OCI-LY1 (cell line): Measurements from ENCODE around the gene TKFC.

Experiments used
- H2AFZ ChIP-seq: fragments of 200-600 bp; sonication (generic), shearing (Covaris generic); 2 replicates; pipeline ENCODE4 v1.6.0; 2014; ENCODE audit warnings: antibody characterized with exemption, mild to moderate bottlenecking, low read length
- H3F3A ChIP-seq: fragments of 200-600 bp; sonication (generic), shearing (Covaris generic); 2 replicates; pipeline ENCODE4 v1.6.0; 2014; ENCODE audit warnings: mild to moderate bottlenecking, antibody characterized with exemption, low read length, moderate library complexity; ENCODE audit not compliant: insufficient read depth
- H3K27ac ChIP-seq: fragments of 200-600 bp; sonication (generic); 2 replicates; pipeline ENCODE4 v1.5.1; 2014; ENCODE audit warnings: low read length, mixed run types, mild to moderate bottlenecking, low read depth; ENCODE audit not compliant: poor library complexity, severe bottlenecking
- H3K27me3 ChIP-seq: fragments of 200-600 bp; sonication (generic); 2 replicates; pipeline ENCODE4 v1.6.0; 2014; ENCODE audit warnings: antibody characterized with exemption, mild to moderate bottlenecking, low read length, moderate library complexity; ENCODE audit not compliant: insufficient read depth
- H3K36me3 ChIP-seq: fragments of 200-600 bp; sonication (generic); 2 replicates; pipeline ENCODE4 v1.6.1; 2014; ENCODE audit warnings: mild to moderate bottlenecking, antibody characterized with exemption, low read length, moderate library complexity, mixed read lengths; ENCODE audit not compliant: insufficient read depth
- H3K4me1 ChIP-seq: fragments of 200-600 bp; sonication (generic); 2 replicates; pipeline ENCODE4 v1.5.1; 2014; ENCODE audit warnings: mild to moderate bottlenecking, low read length, moderate library complexity; ENCODE audit not compliant: insufficient read depth, severe bottlenecking
- H3K4me2 ChIP-seq: fragments of 200-600 bp; sonication (generic), shearing (Covaris generic); 2 replicates; pipeline ENCODE4 v1.6.1; 2014; ENCODE audit warnings: low read length
- H3K4me3 ChIP-seq: fragments of 200-600 bp; sonication (generic); 2 replicates; pipeline ENCODE4 v1.5.1; 2014; ENCODE audit warnings: low read length, low read depth, mild to moderate bottlenecking, mixed read lengths; ENCODE audit not compliant: poor library complexity, severe bottlenecking
- H3K79me2 ChIP-seq: fragments of 200-600 bp; shearing (Covaris generic); 2 replicates; pipeline ENCODE4 v1.6.1; 2016; ENCODE audit warnings: mixed run types, low read length, mixed read lengths; ENCODE audit not compliant: insufficient read depth
- H3K9ac ChIP-seq: fragments of 200-600 bp; sonication (generic), shearing (Covaris generic); 2 replicates; pipeline ENCODE4 v1.6.1; 2014; ENCODE audit warnings: mild to moderate bottlenecking, low read length, mixed read lengths
- H3K9me2 ChIP-seq: fragments of 200-600 bp; sonication (generic), shearing (Covaris generic); 2 replicates; pipeline ENCODE4 v1.6.1; 2014; ENCODE audit warnings: low read depth, mild to moderate bottlenecking, low read length, mixed read lengths
- H3K9me3 ChIP-seq: fragments of 200-600 bp; shearing (Covaris generic); 2 replicates; pipeline ENCODE4 v1.6.1; 2014; ENCODE audit warnings: low read length, mixed read lengths
- H4K20me1 ChIP-seq: fragments of 200-600 bp; sonication (generic), shearing (Covaris generic); 2 replicates; pipeline ENCODE4 v1.6.0; 2016; ENCODE audit warnings: mild to moderate bottlenecking, low read length; ENCODE audit not compliant: insufficient read depth
- EZH2 ChIP-seq: fragments of 200-600 bp; sonication (generic), shearing (Covaris generic); IDR thresholded peaks from 2 replicates; pipeline ENCODE4 v1.8.0; 2017; ENCODE audit warnings: borderline replicate concordance, mixed run types, mild to moderate bottlenecking, antibody characterized with exemption, low read length, moderate library complexity, mixed read lengths
- TF ChIP-seq, protein P1 (sequence below): fragments of 200-600 bp; sonication (generic), shearing (Covaris generic); IDR thresholded peaks from 2 replicates; pipeline ENCODE4 v1.5.1; 2017; ENCODE audit warnings: mild to moderate bottlenecking, antibody characterized with exemption, low read length, moderate library complexity, mixed read lengths

TKFC gene

GRCh38 chr11:61297746-61298145 lies 35.3 kb upstream of the TKFC start:
- no peaks in the 10 kb centered on the region for H3F3A ChIP-seq
- H3K27me3 ChIP-seq = no peaks in the 10 kb centered on the region
- H4K20me1 ChIP-seq = no peaks in the 10 kb centered on the region
- no peak overlapping the region for H3K27ac ChIP-seq
- H3K36me3 ChIP-seq = peaks cover 56% of the 10 kb centered on the region
- no peak overlapping the region for H2AFZ ChIP-seq
- H3K4me1 ChIP-seq = peaks cover 16% of the 10 kb centered on the region
- H3K79me2 ChIP-seq = no peaks in the 10 kb centered on the region
- H3K9ac ChIP-seq = no peak overlapping the region
- TF ChIP-seq, protein P1, sequence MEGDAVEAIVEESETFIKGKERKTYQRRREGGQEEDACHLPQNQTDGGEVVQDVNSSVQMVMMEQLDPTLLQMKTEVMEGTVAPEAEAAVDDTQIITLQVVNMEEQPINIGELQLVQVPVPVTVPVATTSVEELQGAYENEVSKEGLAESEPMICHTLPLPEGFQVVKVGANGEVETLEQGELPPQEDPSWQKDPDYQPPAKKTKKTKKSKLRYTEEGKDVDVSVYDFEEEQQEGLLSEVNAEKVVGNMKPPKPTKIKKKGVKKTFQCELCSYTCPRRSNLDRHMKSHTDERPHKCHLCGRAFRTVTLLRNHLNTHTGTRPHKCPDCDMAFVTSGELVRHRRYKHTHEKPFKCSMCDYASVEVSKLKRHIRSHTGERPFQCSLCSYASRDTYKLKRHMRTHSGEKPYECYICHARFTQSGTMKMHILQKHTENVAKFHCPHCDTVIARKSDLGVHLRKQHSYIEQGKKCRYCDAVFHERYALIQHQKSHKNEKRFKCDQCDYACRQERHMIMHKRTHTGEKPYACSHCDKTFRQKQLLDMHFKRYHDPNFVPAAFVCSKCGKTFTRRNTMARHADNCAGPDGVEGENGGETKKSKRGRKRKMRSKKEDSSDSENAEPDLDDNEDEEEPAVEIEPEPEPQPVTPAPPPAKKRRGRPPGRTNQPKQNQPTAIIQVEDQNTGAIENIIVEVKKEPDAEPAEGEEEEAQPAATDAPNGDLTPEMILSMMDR = no peak
- TF ChIP-seq EZH2 = no peak
- no peaks in the 10 kb centered on the region for H3K9me2 ChIP-seq
- H3K4me2 ChIP-seq = no peak overlapping the region
- no peaks in the 10 kb centered on the region for H3K9me3 ChIP-seq
- no peak overlapping the region for H3K4me3 ChIP-seq

DNA sequence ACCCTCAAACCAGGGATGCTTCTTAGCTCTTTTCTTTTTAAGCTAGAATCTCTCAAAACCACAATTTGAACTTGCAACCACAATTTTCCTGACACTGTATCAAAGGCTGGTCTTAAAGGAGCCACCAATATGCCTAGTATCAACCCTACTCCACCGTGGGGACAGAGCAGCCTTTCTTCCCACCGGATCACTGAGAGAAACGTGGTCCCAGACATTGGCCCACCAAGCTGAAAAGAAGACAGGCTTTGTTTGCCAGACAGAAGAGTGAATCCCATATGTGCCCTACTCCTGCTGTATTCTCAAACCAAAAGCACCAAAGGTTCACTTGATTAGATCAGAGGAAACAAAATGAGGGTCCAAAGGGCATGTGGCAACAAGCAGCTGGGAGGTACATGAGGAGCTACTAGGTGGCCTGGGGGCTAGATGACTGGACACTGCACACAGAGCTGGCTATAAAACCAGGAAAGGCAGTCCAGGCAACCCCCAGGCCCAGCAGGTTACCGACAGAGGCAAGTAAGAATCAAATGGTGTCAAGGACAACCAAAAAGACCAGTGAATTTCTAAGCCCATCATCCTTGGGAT lies 34.3 kb upstream of the TKFC start:
- Histone ChIP-seq H3K27ac (no peak overlapping the region), H3K4me3 (no peak overlapping the region), H3K4me1 (peaks cover 12% of the 10 kb centered on the region), H2AFZ (no peak overlapping the region), H3K27me3 (no peaks in the 10 kb centered on the region), H4K20me1 (no peaks in the 10 kb centered on the region), H3K9me2 (no peaks in the 10 kb centered on the region), H3K9ac (no peak overlapping the region), H3K4me2 (no peak overlapping the region), H3K36me3 (peaks cover 66% of the 10 kb centered on the region), H3F3A (no peaks in the 10 kb centered on the region), H3K79me2 (no peaks in the 10 kb centered on the region), H3K9me3 (no peaks in the 10 kb centered on the region)
- TF ChIP-seq EZH2 = no peak
- TF ChIP-seq, protein P1 = no peak

DNA sequence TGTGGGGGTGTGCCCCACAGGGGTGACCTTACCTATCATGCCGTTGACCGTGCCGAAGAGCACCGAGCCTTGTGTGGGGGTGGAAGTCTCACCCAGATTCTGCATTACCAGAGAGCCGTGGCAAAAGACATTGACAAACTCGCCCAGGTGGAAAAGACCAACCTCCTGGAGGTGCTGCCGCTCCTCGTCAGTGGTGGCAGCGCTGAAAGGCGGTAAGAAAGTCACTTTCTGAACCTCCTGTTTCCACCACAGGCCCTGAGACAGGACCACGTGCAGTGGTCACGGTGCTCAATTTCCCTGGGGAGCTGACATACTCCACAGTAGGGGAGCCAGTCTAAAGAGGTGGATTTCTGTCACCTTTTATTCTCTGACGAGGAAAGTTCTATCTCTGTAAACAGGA lies 30.5 kb upstream of the TKFC start:
- H3K27ac ChIP-seq = no peak overlapping the region
- TF ChIP-seq EZH2 = no peak
- TF ChIP-seq, protein P1 = no peak
- H4K20me1 ChIP-seq = no peaks in the 10 kb centered on the region
- H3K9ac ChIP-seq = no peak overlapping the region
- no peaks in the 10 kb centered on the region for H3K4me1 ChIP-seq
- no peaks in the 10 kb centered on the region for H3K9me3 ChIP-seq
- H2AFZ ChIP-seq = no peak overlapping the region
- no peaks in the 10 kb centered on the region for H3K79me2 ChIP-seq
- peaks cover 100% of the 10 kb centered on the region for H3K36me3 ChIP-seq
- H3K4me2 ChIP-seq = no peak overlapping the region
- H3K4me3 ChIP-seq = no peak overlapping the region
- no peaks in the 10 kb centered on the region for H3K27me3 ChIP-seq
- no peaks in the 10 kb centered on the region for H3F3A ChIP-seq
- no peaks in the 10 kb centered on the region for H3K9me2 ChIP-seq
